Neuronal stem cell (in vitro differentiated cells): Measurements from ENCODE around the gene ZNF829.

Experiments
- DNase-seq: peaks from one replicate; pipeline ENCODE4 v3.0.0-alpha.2; 2013; ENCODE audit warnings: low spot score
- H2AFZ ChIP-seq: one replicate; pipeline ENCODE4 v1.6.1; 2013; ENCODE audit warnings: mild to moderate bottlenecking, low read length, inconsistent platforms
- H2AK5ac ChIP-seq: 2 replicates; pipeline ENCODE4 v1.6.1; 2013; ENCODE audit warnings: low read depth, mild to moderate bottlenecking, inconsistent platforms, low read length, moderate library complexity, mixed read lengths
- H2BK120ac ChIP-seq: 2 replicates; pipeline ENCODE4 v1.6.1; 2013; ENCODE audit warnings: low read depth, mild to moderate bottlenecking, inconsistent platforms, low read length, moderate library complexity, mixed read lengths
- H2BK12ac ChIP-seq: one replicate; pipeline ENCODE4 v1.6.1; 2013; ENCODE audit warnings: low read length, inconsistent platforms
- H2BK15ac ChIP-seq: 2 replicates; pipeline ENCODE4 v1.6.1; 2013; ENCODE audit warnings: mild to moderate bottlenecking, low read length, inconsistent platforms, mixed read lengths
- H2BK5ac ChIP-seq: one replicate; pipeline ENCODE4 v1.6.1; 2013; ENCODE audit warnings: inconsistent platforms, mild to moderate bottlenecking, low read length, moderate library complexity
- H3K14ac ChIP-seq: one replicate; pipeline ENCODE4 v1.6.1; 2013; ENCODE audit warnings: low read length, inconsistent platforms
- H3K18ac ChIP-seq: 2 replicates; pipeline ENCODE4 v1.6.1; 2013; ENCODE audit warnings: low read length, inconsistent platforms
- H3K23ac ChIP-seq: 2 replicates; pipeline ENCODE4 v1.6.1; 2013; ENCODE audit warnings: low read depth, mild to moderate bottlenecking, mixed read lengths, low read length, inconsistent platforms; ENCODE audit not compliant: poor library complexity
- H3K27ac ChIP-seq: replicated peaks from 3 replicates; pipeline ENCODE4 v1.5.1; 2013; ENCODE audit warnings: low read length, inconsistent platforms
- H3K27me3 ChIP-seq, 3 experiments: 2 replicates each; pipeline ENCODE4 v1.6.1; 2013; ENCODE audit warnings: low read length in 3 of 3, mild to moderate bottlenecking in 2 of 3, inconsistent platforms in 1 of 3, low read depth in 1 of 3, mixed read lengths in 1 of 3, moderate library complexity in 1 of 3; ENCODE audit not compliant: control insufficient read depth in 3 of 3, insufficient read depth in 3 of 3
- H3K36me3 ChIP-seq, 2 donors: replicated peaks in 1 of 2; 2 replicates each; pipeline ENCODE4 v1.6.1; 2013; ENCODE audit warnings: low read length in 2 of 2; ENCODE audit not compliant: control insufficient read depth in 2 of 2, insufficient read depth in 2 of 2
- H3K4ac ChIP-seq: 2 replicates; pipeline ENCODE4 v1.6.1; 2013; ENCODE audit warnings: inconsistent platforms, mild to moderate bottlenecking, low read length, moderate library complexity
- H3K4me1 ChIP-seq, 2 donors: 1 replicate in 1 of 2; 2 replicates in 1 of 2; pipeline ENCODE4 v1.6.1; 2013; ENCODE audit warnings: low read length in 2 of 2, low read depth in 1 of 2; ENCODE audit not compliant: control insufficient read depth in 2 of 2, insufficient read depth in 1 of 2
- H3K4me2 ChIP-seq: one replicate; pipeline ENCODE4 v1.6.1; 2013; ENCODE audit warnings: mild to moderate bottlenecking, low read length, inconsistent platforms; ENCODE audit not compliant: insufficient read depth, poor library complexity, severe bottlenecking
- H3K4me3 ChIP-seq, 2 donors: 2 replicates each; pipeline ENCODE4 v1.5.1; 2013; ENCODE audit warnings: low read length in 2 of 2, mild to moderate bottlenecking in 2 of 2, inconsistent platforms in 1 of 2, moderate library complexity in 1 of 2
- H3K79me1 ChIP-seq: one replicate; pipeline ENCODE4 v1.6.1; 2013; ENCODE audit warnings: low read depth, mild to moderate bottlenecking, inconsistent platforms, low read length, moderate library complexity
- H3K9ac ChIP-seq: one replicate; pipeline ENCODE4 v1.6.1; 2013; ENCODE audit warnings: mild to moderate bottlenecking, low read depth, low read length, inconsistent platforms; ENCODE audit not compliant: poor library complexity
- H3K9me3 ChIP-seq, 2 donors: replicated peaks in 1 of 2; 2 replicates each; pipeline versions ENCODE3 to v1.6.1; 2013; ENCODE audit warnings: low read length in 2 of 2, mild to moderate bottlenecking in 2 of 2, inconsistent platforms in 1 of 2, low read depth in 1 of 2, mixed read lengths in 1 of 2, moderate library complexity in 1 of 2; ENCODE audit not compliant: control insufficient read depth in 2 of 2, insufficient read depth in 1 of 2
- H4K8ac ChIP-seq: one replicate; pipeline ENCODE4 v1.6.1; 2013; ENCODE audit warnings: low read depth, mild to moderate bottlenecking, inconsistent platforms, low read length, moderate library complexity
- H4K91ac ChIP-seq: one replicate; pipeline ENCODE4 v1.6.1; 2013; ENCODE audit warnings: low read length, low read depth, mild to moderate bottlenecking, inconsistent platforms; ENCODE audit not compliant: poor library complexity
- WGBS, 2 donors: extraction: QIAGEN DNeasy Blood & Tissue Kit; methylation state at CpG; one replicate each; pipeline ENCODE4 v1.1.7; 2013; ENCODE audit warnings: missing lambda C conversion rate in 2 of 2, mixed read lengths in 1 of 2; ENCODE audit not compliant: insufficient read length in 2 of 2, insufficient replicate concordance in 1 of 2; ENCODE audit errors: extremely low coverage in 2 of 2; 5-methylcytosine and 5-hydroxymethylcytosine counted together

ZNF829 gene

GRCh38 chr19:36939153-36939552, 23.1 kb upstream of the ZNF829 start:
- H3K4ac ChIP-seq, result no peak overlapping the region
- DNase-seq, result no peak
- no peak overlapping the region for H4K91ac ChIP-seq
- no peaks in the 10 kb centered on the region for H3K27me3 ChIP-seq
- no peak overlapping the region for H2BK5ac ChIP-seq
- H2AFZ ChIP-seq, result no peak overlapping the region
- no peak overlapping the region for H2BK15ac ChIP-seq
- H3K18ac ChIP-seq, result no peak overlapping the region
- H4K8ac ChIP-seq, result no peak overlapping the region
- H3K4me3 ChIP-seq, result no peak overlapping the region
- H2BK120ac ChIP-seq, result no peak overlapping the region
- H3K23ac ChIP-seq, result no peak overlapping the region
- H3K14ac ChIP-seq, result no peak overlapping the region
- H3K27ac ChIP-seq, result no peak overlapping the region
- no peaks in the 10 kb centered on the region for H3K4me1 ChIP-seq
- H3K79me1 ChIP-seq, result no peaks in the 10 kb centered on the region
- H3K4me2 ChIP-seq, result no peak overlapping the region
- H2AK5ac ChIP-seq, result no peak overlapping the region
- no peak overlapping the region for H2BK12ac ChIP-seq
- H3K9ac ChIP-seq, result no peak overlapping the region
- H3K9me3 ChIP-seq, result peaks cover 2 to 66% of the 10 kb centered on the region in 2 donors
- H3K36me3 ChIP-seq, result peaks cover 1 to 66% of the 10 kb centered on the region in 2 donors

GRCh38 chr19:36931684-36932083, 15.6 kb upstream of the ZNF829 start:
- no peak overlapping the region for H3K4ac ChIP-seq
- H3K14ac ChIP-seq, result no peak overlapping the region
- H4K91ac ChIP-seq, result no peak overlapping the region
- no peak overlapping the region for H3K4me2 ChIP-seq
- peaks cover 0 to 26% of the 10 kb centered on the region in 2 donors for H3K36me3 ChIP-seq
- H2BK5ac ChIP-seq, result no peak overlapping the region
- H4K8ac ChIP-seq, result no peak overlapping the region
- H3K4me1 ChIP-seq, result no peaks in the 10 kb centered on the region
- no peak overlapping the region for H2BK12ac ChIP-seq
- no peak overlapping the region for H3K9ac ChIP-seq
- DNase-seq, result no peak
- no peak overlapping the region for H2BK15ac ChIP-seq
- no CpG with 5 or more reads among the region's 2 CpGs for WGBS, 2 donors
- no peak overlapping the region for H2AK5ac ChIP-seq
- no peaks in the 10 kb centered on the region for H3K79me1 ChIP-seq
- no peak overlapping the region for H3K23ac ChIP-seq
- no peak overlapping the region for H3K27ac ChIP-seq
- H3K18ac ChIP-seq, result no peak overlapping the region
- H3K4me3 ChIP-seq, result no peak overlapping the region
- H3K27me3 ChIP-seq, result no peaks in the 10 kb centered on the region
- peaks cover 4 to 59% of the 10 kb centered on the region in 2 donors for H3K9me3 ChIP-seq
- H2AFZ ChIP-seq, result no peak overlapping the region
- H2BK120ac ChIP-seq, result no peak overlapping the region

DNA sequence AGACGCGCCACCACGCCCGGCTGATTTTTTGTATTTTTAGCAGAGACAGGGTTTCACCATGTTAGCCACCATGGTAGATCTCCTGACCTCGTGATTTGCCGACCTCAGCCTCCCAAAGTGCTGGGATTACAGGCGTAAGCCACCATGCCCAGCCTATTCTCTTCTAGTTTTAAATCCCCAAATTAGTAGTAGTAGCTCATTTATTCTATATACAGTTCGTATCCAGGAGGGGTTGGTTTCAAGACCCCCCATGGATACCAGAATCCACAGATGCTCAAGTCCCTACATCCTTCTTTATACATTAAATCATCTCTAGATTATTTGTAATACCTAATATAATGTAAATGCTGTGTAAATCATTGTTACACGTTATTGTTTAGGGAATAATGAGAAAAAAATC, 2.0 kb upstream of the ZNF829 start:
- no peak overlapping the region for H2BK5ac ChIP-seq
- no peak overlapping the region for H2BK12ac ChIP-seq
- H3K27ac ChIP-seq, result no peak overlapping the region
- no peak overlapping the region for H3K4me2 ChIP-seq
- H4K8ac ChIP-seq, result no peak overlapping the region
- no peak overlapping the region for H3K4ac ChIP-seq
- no peak overlapping the region for H2AFZ ChIP-seq
- DNase-seq, result no peak
- H3K4me3 ChIP-seq, result no peak overlapping the region
- no peak overlapping the region for H3K23ac ChIP-seq
- no peak overlapping the region for H3K18ac ChIP-seq
- H4K91ac ChIP-seq, result no peak overlapping the region
- no peak overlapping the region for H2BK15ac ChIP-seq
- peaks cover 2 to 4% of the 10 kb centered on the region in 2 donors for H3K4me1 ChIP-seq
- peaks cover 4% of the 10 kb centered on the region for H3K79me1 ChIP-seq
- WGBS, 2 donors, result no CpG with 5 or more reads among the region's 9 CpGs
- H3K9ac ChIP-seq, result no peak overlapping the region
- H3K14ac ChIP-seq, result no peak overlapping the region
- H2BK120ac ChIP-seq, result no peak overlapping the region
- H2AK5ac ChIP-seq, result no peak overlapping the region
- no peaks in the 10 kb centered on the region for H3K27me3 ChIP-seq
- H3K9me3 ChIP-seq, result peaks cover 7 to 69% of the 10 kb centered on the region in 2 donors
- H3K36me3 ChIP-seq, result peaks cover 5 to 64% of the 10 kb centered on the region in 2 donors

DNA sequence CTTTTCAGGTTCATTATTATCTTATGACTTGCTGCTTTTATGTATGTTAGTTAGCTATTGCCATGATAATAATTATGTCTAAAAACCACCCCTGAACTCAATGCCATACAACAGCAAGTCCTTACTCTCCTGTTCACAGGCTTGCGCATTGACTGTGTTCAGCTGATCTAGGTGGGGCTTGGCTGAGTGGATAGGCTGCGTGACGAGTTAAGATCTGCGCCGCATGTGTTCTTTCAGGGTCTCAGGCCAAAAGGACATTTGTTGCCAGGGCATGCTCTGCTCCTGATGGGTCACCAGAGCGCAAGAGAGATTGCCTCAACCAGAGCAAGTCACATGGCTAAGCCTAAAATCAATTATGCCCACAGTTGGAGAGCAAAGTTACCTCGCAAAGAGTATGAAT, 900 bp upstream of the ZNF829 start:
- Histone ChIP-seq H3K4me2 (peak overlapping the region; percentile 56), H3K36me3 (peaks cover 5 to 66% of the 10 kb centered on the region in 2 donors), H4K8ac (no peak overlapping the region), H3K23ac (no peak overlapping the region), H3K27me3 (no peaks in the 10 kb centered on the region), H2BK5ac (no peak overlapping the region), H3K4ac (no peak overlapping the region), H3K9me3 (peaks cover 7 to 68% of the 10 kb centered on the region in 2 donors), H3K27ac (no peak overlapping the region), H2AFZ (peak overlapping the region; percentile 98), H4K91ac (no peak overlapping the region), H2BK120ac (no peak overlapping the region), H2BK15ac (no peak overlapping the region), H3K79me1 (peaks cover 4% of the 10 kb centered on the region), H2AK5ac (no peak overlapping the region), H3K4me1 (peaks cover 2 to 4% of the 10 kb centered on the region in 2 donors), H3K14ac (no peak overlapping the region), H3K9ac (no peak overlapping the region), H3K4me3 (peak overlapping the region; percentile 33 to 81), H3K18ac (no peak overlapping the region), H2BK12ac (no peak overlapping the region)
- DNase-seq, result peak; percentile 0
- WGBS, 2 donors, result no CpG with 5 or more reads among the region's 7 CpGs
